Osteoblast (primary cell): Measurements from ENCODE around the gene SOX11. TPM values are rescaled to one million over a fixed set of nuclear protein-coding genes. Genes with fewer than 3 reads are reported as not detected.

Experiments
- DNase-seq: peaks from one replicate; pipeline ENCODE4 v3.0.0; 2011; ENCODE audit warnings: low spot score, mixed read lengths; ENCODE audit not compliant: insufficient read length; ENCODE audit errors: missing footprints
- H2AFZ ChIP-seq: 2 replicates; pipeline ENCODE4 v1.6.0; 2011; ENCODE audit warnings: mild to moderate bottlenecking, low read length
- H3K27ac ChIP-seq: 2 replicates; pipeline ENCODE4 v1.5.1; 2011; ENCODE audit warnings: mild to moderate bottlenecking, low read depth, low read length, moderate library complexity
- H3K27me3 ChIP-seq: 2 replicates; pipeline ENCODE4 v1.6.0; 2012; ENCODE audit warnings: mild to moderate bottlenecking, control low read depth, inconsistent platforms, low read length, moderate library complexity; ENCODE audit not compliant: insufficient read depth
- H3K36me3 ChIP-seq: 2 replicates; pipeline ENCODE4 v1.5.1; 2011; ENCODE audit warnings: mild to moderate bottlenecking, low read length, control low read depth, moderate library complexity; ENCODE audit not compliant: insufficient read depth
- H3K4me1 ChIP-seq: 2 replicates; pipeline ENCODE4 v1.5.1; 2011; ENCODE audit warnings: mild to moderate bottlenecking, low read length, control low read depth, moderate library complexity; ENCODE audit not compliant: insufficient read depth
- H3K4me2 ChIP-seq: 2 replicates; pipeline ENCODE4 v1.6.0; 2011; ENCODE audit warnings: mild to moderate bottlenecking, low read length; ENCODE audit not compliant: insufficient read depth
- H3K4me3 ChIP-seq: fragments of 200-600 bp; sonication (generic); 3 replicates; pipeline ENCODE4 v1.5.1; 2012; ENCODE audit warnings: mild to moderate bottlenecking, low read length, inconsistent platforms; ENCODE audit not compliant: insufficient read depth
- H3K79me2 ChIP-seq: 2 replicates; pipeline ENCODE4 v1.6.0; 2012; ENCODE audit warnings: mild to moderate bottlenecking, low read length, control low read depth, inconsistent platforms; ENCODE audit not compliant: insufficient read depth
- H3K9me3 ChIP-seq: 2 replicates; pipeline ENCODE4 v1.5.1; 2011; ENCODE audit warnings: low read depth, low read length, control low read depth
- H4K20me1 ChIP-seq: 2 replicates; pipeline ENCODE4 v1.6.0; 2012; ENCODE audit warnings: mild to moderate bottlenecking, low read length, control low read depth; ENCODE audit not compliant: insufficient read depth
- CTCF ChIP-seq: IDR thresholded peaks from 2 replicates; pipeline ENCODE4 v1.5.1; 2011; ENCODE audit warnings: mild to moderate bottlenecking, low read depth, low read length, moderate library complexity; ENCODE audit errors: extremely low read depth
- total RNA-seq: library from RNA; depleted of rRNA; stranded (reverse); fragments of >200 nt; gene quantifications from 2 replicates; pipeline ENCODE4 v1.2.3, GENCODE V29; 2012

SOX11 gene
- total RNA-seq, 1 donor: 0.72 TPM

GRCh38 chr2:5748946-5749345, 56.8 kb downstream of the SOX11 start:
- H3K4me3 ChIP-seq: no peak overlapping the region
- no peaks in the 10 kb centered on the region for H3K36me3 ChIP-seq
- DNase-seq: no peak
- H2AFZ ChIP-seq: no peak overlapping the region
- H3K27ac ChIP-seq: no peak overlapping the region
- H3K4me2 ChIP-seq: no peak overlapping the region
- no peaks in the 10 kb centered on the region for H3K27me3 ChIP-seq
- no peaks in the 10 kb centered on the region for H4K20me1 ChIP-seq
- H3K79me2 ChIP-seq: no peaks in the 10 kb centered on the region
- no peak for TF ChIP-seq CTCF
- H3K9me3 ChIP-seq: peaks cover 2% of the 10 kb centered on the region
- no peaks in the 10 kb centered on the region for H3K4me1 ChIP-seq

GRCh38 chr2:5749347-5749746, 57.2 kb downstream of the SOX11 start:
- Histone ChIP-seq H4K20me1 (no peaks in the 10 kb centered on the region), H3K27me3 (no peaks in the 10 kb centered on the region), H3K4me1 (no peaks in the 10 kb centered on the region), H3K27ac (no peak overlapping the region), H2AFZ (no peak overlapping the region), H3K36me3 (no peaks in the 10 kb centered on the region), H3K4me2 (no peak overlapping the region), H3K4me3 (no peak overlapping the region), H3K9me3 (peaks cover 2% of the 10 kb centered on the region), H3K79me2 (no peaks in the 10 kb centered on the region)
- DNase-seq: no peak
- no peak for TF ChIP-seq CTCF
